HG02852 (cell line): ENCODE results near the gene PRRT2.

Experiments used
- ATAC-seq: cut with Tn5 transposase; IDR thresholded peaks from one replicate; pipeline ENCODE4 v1.9.1; 2021; ENCODE audit warnings: mild to moderate bottlenecking, moderate library complexity; ENCODE audit not compliant: unreplicated experiment

PRRT2 gene

GRCh38 chr16:29811170-29811895 is 660 bp upstream of the PRRT2 start:
- ATAC-seq = peak; percentile 36

GRCh38 chr16:29812754-29813643 is 1.0 kb downstream of the PRRT2 start:
- ATAC-seq = no peak

GRCh38 chr16:29813644-29814562 is 1.9 kb downstream of the PRRT2 start:
- ATAC-seq = no peak

- no peak for ATAC-seq
Measured at GRCh38 chr16:29814592-29814991, 2.6 kb downstream of the PRRT2 start.

GRCh38 chr16:29815032-29815721 is 3.2 kb downstream of the PRRT2 start:
- ATAC-seq = no peak

- peak; percentile 49 for ATAC-seq
Measured at GRCh38 chr16:29815793-29816693, 4.0 kb downstream of the PRRT2 start, which contains the start of gene PAGR1. Gene PAGR1, plus strand, starts transcription at chr16:29816152. Its CDS starts 374 bp downstream, at chr16:29816526.

- ATAC-seq = peak; percentile 4
Measured at GRCh38 chr16:29816694-29817441, 4.9 kb downstream of the PRRT2 start.

GRCh38 chr16:29818082-29818481 is 6.1 kb downstream of the PRRT2 start:
- no peak for ATAC-seq

GRCh38 chr16:29819506-29819905 is 7.5 kb downstream of the PRRT2 start:
- no peak for ATAC-seq

- ATAC-seq = no peak
Measured at GRCh38 chr16:29820271-29820701, 8.3 kb downstream of the PRRT2 start, which contains the start of gene MVP. Gene MVP, plus strand, starts transcription at chr16:29820462. Its CDS starts 10,088 bp downstream, at chr16:29830550.

GRCh38 chr16:29820730-29821642 is 9.0 kb downstream of the PRRT2 start:
- peak; percentile 49 for ATAC-seq

GRCh38 chr16:29821643-29822115 is 9.7 kb downstream of the PRRT2 start:
- no peak for ATAC-seq

- no peak for ATAC-seq
Measured at GRCh38 chr16:29824589-29825144, 12.7 kb downstream of the PRRT2 start.

GRCh38 chr16:29825145-29826044 is 13.4 kb downstream of the PRRT2 start:
- ATAC-seq = no peak

- no peak for ATAC-seq
Measured at GRCh38 chr16:29826342-29826695, 14.3 kb downstream of the PRRT2 start.

GRCh38 chr16:29830774-29831173 is 18.8 kb downstream of the PRRT2 start:
- no peak for ATAC-seq
